Osteocyte (in vitro differentiated cells): ENCODE results near the gene RBMS1. TPM values are rescaled to one million over a fixed set of nuclear protein-coding genes. Genes with fewer than 3 reads are reported as not detected.

Source experiments
- DNase-seq: peaks from one replicate; pipeline ENCODE4 v3.0.0; 2021; ENCODE audit warnings: mixed read lengths; ENCODE audit not compliant: unreplicated experiment; ENCODE audit errors: extremely low spot score
- H3K27ac Mint-ChIP-seq: one replicate; pipeline ENCODE4 v1.8.0; 2021; ENCODE audit warnings: mild to moderate bottlenecking, mixed read lengths; ENCODE audit not compliant: unreplicated experiment
- H3K27me3 Mint-ChIP-seq: one replicate; pipeline ENCODE4 v1.8.0; 2021; ENCODE audit warnings: mixed read lengths; ENCODE audit not compliant: unreplicated experiment
- H3K36me3 Mint-ChIP-seq: one replicate; pipeline ENCODE4 v1.8.0; 2021; ENCODE audit warnings: mixed read lengths; ENCODE audit not compliant: unreplicated experiment
- H3K4me1 Mint-ChIP-seq: one replicate; pipeline ENCODE4 v1.8.0; 2021; ENCODE audit warnings: mixed read lengths; ENCODE audit not compliant: unreplicated experiment
- H3K4me3 Mint-ChIP-seq: one replicate; pipeline ENCODE4 v1.8.0; 2021; ENCODE audit warnings: mild to moderate bottlenecking, moderate library complexity, mixed read lengths; ENCODE audit not compliant: unreplicated experiment
- H3K9me3 Mint-ChIP-seq: one replicate; pipeline ENCODE4 v1.8.0; 2021; ENCODE audit warnings: mixed read lengths; ENCODE audit not compliant: unreplicated experiment
- total RNA-seq: library from RNA; stranded (reverse); gene quantifications from 2 replicates; pipeline ENCODE4 v1.2.1, GENCODE V29; 2021
- TF ChIP-seq, protein P1 (sequence below): fragments of 200-600 bp; sonication (generic); IDR thresholded peaks from 2 replicates; pipeline ENCODE4 v1.5.0; 2021; ENCODE audit warnings: antibody characterized with exemption, mild to moderate bottlenecking, moderate library complexity

Gene RBMS1
- total RNA-seq, 1 donor from 2014 or later, result 169 TPM

DNA sequence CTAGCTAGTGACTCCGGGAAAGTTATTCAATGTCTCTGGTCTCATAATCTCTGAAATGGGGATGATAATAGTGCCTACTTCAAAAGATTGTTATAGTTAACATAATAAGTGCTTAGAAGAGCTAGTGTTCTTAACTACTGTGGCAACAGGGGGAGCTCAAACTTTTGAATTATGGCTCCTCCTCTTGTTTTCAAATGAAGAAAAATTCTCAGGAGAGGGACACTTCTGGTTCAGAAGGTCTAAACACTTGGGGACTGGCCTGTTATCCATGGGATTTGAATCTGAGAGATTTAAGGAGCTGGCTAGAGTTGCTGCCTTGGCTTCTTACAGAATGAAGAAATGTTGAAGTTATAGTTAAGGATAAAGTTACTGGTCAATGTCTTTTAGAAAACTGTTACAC, 201.4 kb downstream of the RBMS1 start:
- Mint-ChIP-seq H3K4me3 (no peak overlapping the region), H3K27ac (peak overlapping the region; percentile 91), H3K9me3 (no peaks in the 10 kb centered on the region), H3K4me1 (peaks cover 86% of the 10 kb centered on the region), H3K36me3 (peaks cover 72% of the 10 kb centered on the region), H3K27me3 (no peaks in the 10 kb centered on the region)
- DNase-seq, result no peak
- TF ChIP-seq, protein P1, sequence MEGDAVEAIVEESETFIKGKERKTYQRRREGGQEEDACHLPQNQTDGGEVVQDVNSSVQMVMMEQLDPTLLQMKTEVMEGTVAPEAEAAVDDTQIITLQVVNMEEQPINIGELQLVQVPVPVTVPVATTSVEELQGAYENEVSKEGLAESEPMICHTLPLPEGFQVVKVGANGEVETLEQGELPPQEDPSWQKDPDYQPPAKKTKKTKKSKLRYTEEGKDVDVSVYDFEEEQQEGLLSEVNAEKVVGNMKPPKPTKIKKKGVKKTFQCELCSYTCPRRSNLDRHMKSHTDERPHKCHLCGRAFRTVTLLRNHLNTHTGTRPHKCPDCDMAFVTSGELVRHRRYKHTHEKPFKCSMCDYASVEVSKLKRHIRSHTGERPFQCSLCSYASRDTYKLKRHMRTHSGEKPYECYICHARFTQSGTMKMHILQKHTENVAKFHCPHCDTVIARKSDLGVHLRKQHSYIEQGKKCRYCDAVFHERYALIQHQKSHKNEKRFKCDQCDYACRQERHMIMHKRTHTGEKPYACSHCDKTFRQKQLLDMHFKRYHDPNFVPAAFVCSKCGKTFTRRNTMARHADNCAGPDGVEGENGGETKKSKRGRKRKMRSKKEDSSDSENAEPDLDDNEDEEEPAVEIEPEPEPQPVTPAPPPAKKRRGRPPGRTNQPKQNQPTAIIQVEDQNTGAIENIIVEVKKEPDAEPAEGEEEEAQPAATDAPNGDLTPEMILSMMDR, result no peak

DNA sequence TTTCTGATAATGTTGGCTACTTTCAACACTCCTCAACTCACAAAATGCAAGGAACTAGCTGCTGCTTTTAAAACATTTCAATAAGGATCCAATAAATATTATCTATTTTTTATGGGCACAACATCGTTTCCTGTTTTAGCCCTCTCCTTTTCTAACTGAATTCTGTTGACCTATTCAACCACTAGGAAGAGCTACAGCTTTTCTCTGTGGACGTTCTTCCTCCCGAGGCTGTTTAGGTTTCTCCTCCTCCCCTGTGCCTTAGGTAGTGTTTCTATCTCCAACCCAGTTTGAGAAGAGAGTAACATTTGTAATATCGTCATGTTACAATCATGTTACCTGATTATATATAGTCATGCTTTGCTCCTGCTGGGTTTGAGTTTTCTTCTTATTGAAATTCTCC, 202.2 kb downstream of the RBMS1 start:
- Mint-ChIP-seq H3K36me3 (peaks cover 72% of the 10 kb centered on the region), H3K9me3 (no peaks in the 10 kb centered on the region), H3K27ac (peak overlapping the region; percentile 91), H3K4me1 (peaks cover 89% of the 10 kb centered on the region), H3K27me3 (no peaks in the 10 kb centered on the region), H3K4me3 (no peak overlapping the region)
- DNase-seq, result no peak
- TF ChIP-seq, protein P1, result no peak

DNA sequence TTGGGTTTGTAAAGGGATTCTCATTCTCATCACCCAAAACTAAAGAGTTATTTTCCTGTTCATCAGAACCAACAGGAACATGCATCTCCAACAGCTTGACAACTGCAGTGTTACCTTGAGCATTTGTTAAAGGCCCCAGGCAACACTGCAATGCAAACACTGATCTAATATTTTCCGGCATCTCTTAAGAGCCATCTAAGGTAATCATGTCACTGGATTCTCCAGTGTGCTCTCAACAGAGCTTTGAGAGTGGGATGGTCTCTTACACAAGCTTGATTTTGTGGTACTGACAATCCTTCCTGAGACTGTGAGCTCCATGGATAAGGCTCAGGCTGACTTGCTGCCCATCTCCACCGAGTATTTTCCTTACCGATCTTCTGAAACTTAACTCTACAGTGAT, 203.0 kb downstream of the RBMS1 start:
- Mint-ChIP-seq H3K4me1 (peaks cover 81% of the 10 kb centered on the region), H3K36me3 (peaks cover 66% of the 10 kb centered on the region), H3K4me3 (no peak overlapping the region), H3K27ac (peak overlapping the region; percentile 33), H3K27me3 (no peaks in the 10 kb centered on the region), H3K9me3 (no peaks in the 10 kb centered on the region)
- TF ChIP-seq, protein P1, result no peak
- DNase-seq, result no peak

DNA sequence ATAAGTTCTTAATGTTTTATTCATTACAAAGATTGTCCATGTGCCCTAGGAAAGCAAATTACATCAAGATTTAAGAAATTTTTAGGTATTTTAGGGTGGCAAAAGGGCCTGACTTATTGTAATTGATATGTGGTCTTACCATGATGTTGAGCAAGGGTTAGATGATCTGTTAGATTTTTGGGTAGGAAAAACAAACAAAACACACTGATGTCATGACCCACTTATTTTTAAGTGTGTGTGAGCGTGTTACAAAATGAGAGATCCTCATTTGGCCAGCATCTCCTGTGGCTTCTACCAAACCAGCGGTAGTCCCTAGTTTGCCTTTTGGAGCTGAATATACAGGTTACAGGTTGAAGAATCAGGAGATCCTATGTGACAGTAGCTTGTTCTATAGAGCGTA, 203.8 kb downstream of the RBMS1 start:
- DNase-seq, result no peak
- H3K27me3 Mint-ChIP-seq, result no peaks in the 10 kb centered on the region
- no peaks in the 10 kb centered on the region for H3K9me3 Mint-ChIP-seq
- H3K27ac Mint-ChIP-seq, result peak overlapping the region; percentile 60
- H3K4me1 Mint-ChIP-seq, result peaks cover 73% of the 10 kb centered on the region
- TF ChIP-seq, protein P1, result no peak
- H3K4me3 Mint-ChIP-seq, result no peak overlapping the region
- peaks cover 64% of the 10 kb centered on the region for H3K36me3 Mint-ChIP-seq

DNA sequence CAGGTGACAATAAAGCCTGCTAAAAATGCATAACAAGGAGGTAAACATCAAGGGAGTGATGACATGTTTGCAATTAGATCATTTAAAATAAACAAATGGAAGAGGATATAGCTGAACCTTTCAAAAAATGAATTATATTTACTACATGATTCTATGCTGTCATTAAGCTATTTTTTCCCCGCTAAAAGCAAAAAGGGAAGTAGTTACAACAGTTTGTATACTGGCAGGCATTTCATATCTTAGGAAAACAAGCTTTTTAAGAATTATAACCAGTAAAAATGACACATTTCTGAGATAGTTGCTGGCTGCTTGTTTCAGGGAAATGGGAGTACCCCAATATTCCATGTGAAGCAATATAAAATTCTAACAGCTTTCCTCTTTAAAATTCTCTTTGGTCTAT, 204.5 kb downstream of the RBMS1 start:
- DNase-seq, result no peak
- H3K4me1 Mint-ChIP-seq, result peaks cover 66% of the 10 kb centered on the region
- H3K9me3 Mint-ChIP-seq, result no peaks in the 10 kb centered on the region
- H3K27ac Mint-ChIP-seq, result peak overlapping the region; percentile 90
- TF ChIP-seq, protein P1, result no peak
- peaks cover 72% of the 10 kb centered on the region for H3K36me3 Mint-ChIP-seq
- H3K27me3 Mint-ChIP-seq, result no peaks in the 10 kb centered on the region
- H3K4me3 Mint-ChIP-seq, result no peak overlapping the region
